NCI-H524 (cell line): ENCODE measurements around the gene KYNU.
"Not testable (repeated sequence)": the region's sequence is repeated elsewhere in the genome, so short reads cannot be mapped to it uniquely, and the experiment has no call there.

ENCODE experiments used
- DNase-seq, 2 experiments: peaks; one replicate each; lab custom pipeline; 2025; lab: John Stamatoyannopoulos, UW

KYNU gene

GRCh38 chr2:142918624-142919023 lies 41.2 kb downstream of the KYNU start:
- DNase-seq = peak in 1 of 2 experiments; percentile 2

DNA sequence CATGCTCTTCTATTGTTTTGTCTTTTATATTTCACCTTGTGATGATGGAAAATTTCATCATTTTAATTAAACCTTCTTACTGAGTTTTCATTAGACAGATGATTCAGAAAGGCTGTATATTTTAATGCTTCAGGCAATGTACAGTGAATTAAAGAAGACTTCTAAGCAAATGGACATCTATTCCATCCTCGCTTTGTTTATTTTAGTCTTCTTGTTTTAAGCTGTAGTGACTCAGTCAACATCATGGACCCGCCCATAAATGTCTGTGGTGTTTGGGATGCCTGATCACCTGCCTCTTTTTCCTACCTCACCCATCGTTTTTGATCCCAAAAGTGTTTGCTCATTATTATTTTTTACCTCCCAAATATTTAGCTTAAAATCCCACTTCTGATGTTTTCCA lies 43.1 kb downstream of the KYNU start:
- no peak for DNase-seq

DNA sequence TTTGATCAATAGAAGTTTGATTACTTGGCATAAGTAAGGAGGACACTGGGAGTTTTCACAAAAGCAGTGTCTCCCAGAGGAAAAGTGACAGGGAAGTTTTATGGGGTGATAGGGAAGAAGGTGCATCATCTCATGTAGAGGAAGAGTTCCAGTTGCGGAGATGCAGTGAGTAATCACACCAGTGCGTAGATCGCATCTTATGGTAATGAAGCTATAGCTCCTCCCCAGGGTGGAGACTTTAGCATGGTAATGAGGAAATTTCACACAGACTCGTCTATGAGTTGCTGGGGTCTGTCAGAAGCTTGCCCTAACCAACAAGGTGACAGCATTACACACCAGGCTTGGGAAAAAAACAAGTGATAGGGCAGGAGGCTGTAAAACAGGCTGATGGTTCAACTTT lies 49.0 kb downstream of the KYNU start:
- no peak for DNase-seq

- DNase-seq = no peak
These were observed 53.5 kb downstream of the KYNU start for GRCh38 chr2:142930835-142931398.

DNA sequence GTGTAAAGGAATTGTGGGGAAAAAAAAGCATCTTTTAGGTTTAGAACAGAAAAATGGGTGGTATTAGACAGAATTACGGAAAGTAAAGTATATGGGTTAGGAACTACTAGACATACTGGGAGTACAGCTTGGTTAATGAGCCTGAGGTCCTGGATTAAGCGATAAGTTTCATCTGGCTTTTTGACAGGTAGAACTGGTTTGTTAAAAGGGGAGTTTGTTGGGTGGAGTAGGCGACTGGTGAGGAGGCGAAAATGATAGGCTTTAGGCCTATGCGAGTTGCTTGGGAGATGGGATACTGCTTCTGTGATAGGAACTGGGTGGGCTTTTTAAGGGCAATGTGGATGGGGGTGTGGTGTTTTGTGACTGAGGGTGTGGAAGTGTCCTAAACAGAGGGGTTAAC lies 56.5 kb downstream of the KYNU start:
- no peak for DNase-seq

GRCh38 chr2:142935563-142936089 lies 58.2 kb downstream of the KYNU start:
- no peak for DNase-seq

- no peak for DNase-seq
These were observed 59.2 kb downstream of the KYNU start for GRCh38 chr2:142936629-142937028.

GRCh38 chr2:142937347-142937746 lies 59.9 kb downstream of the KYNU start:
- no peak for DNase-seq

- no peak for DNase-seq
These were observed 60.8 kb downstream of the KYNU start for GRCh38 chr2:142938240-142938639.

DNA sequence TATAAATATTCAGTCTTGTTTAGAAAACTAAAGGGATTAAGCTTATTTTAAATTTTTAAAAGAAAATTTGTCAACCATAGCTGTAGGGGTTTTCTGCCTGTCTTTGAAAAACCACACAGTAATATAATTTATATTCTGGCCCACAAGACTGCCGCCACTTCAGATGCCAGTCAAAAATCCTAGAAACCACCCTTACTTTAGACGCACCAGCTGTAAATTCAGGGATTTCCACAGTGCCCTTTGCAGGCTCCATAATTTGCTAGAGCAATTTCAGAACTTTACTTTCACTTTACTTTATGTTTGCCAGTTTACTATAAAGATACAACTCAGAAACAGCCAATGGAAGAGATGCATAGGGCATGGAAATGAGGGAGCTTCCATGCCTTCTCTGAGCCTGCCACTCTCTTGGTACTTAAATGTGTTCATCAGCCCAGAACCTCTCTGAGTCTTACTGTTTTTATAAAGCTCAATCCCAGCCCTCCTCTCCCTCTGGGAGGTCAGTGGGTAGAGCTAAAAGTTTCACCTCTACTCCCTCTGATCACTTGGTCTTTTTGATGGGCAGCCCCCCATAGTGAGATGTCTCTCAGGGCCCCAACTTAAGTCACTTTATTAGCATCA lies 63.3 kb downstream of the KYNU start:
- no peak for DNase-seq

GRCh38 chr2:142942690-142943089 lies 65.2 kb downstream of the KYNU start:
- no peak for DNase-seq

DNA sequence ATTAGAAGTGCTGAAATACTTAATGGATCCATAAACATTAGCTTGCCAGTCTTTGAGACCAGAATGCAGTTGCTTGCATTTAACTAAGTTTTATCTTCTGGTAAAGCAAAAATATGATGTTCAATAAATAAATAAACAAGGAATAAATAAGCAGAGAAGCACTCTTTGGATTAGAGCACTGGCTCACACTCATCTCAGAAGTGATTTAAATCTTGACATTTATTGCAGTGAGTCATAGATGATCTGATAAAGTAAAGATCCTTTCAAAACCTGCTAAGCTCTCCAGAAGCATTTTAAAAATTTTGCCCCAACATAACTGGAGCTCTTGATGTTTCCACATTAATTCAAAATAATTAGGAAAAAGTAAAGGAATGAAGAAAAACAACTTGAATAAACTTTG lies 66.8 kb downstream of the KYNU start:
- no peak for DNase-seq

DNA sequence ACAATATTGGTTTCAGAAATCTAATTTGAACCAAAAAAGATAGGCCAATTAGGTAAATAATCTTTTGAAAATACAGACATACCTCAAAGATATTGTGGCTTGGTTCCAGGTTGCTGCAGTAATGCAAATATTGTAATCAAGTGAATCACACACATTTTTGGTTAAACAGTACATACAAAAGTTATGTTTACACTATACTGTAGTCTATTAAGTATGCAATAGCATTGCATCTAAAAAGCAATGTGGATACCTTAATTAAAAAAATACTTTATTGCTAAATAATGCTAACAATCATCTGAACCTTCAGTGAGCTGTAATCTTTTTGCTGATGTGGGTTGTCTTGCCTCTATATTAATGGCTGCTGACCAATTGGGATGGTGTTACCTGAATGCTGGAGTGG lies 67.3 kb downstream of the KYNU start:
- no peak for DNase-seq

DNA sequence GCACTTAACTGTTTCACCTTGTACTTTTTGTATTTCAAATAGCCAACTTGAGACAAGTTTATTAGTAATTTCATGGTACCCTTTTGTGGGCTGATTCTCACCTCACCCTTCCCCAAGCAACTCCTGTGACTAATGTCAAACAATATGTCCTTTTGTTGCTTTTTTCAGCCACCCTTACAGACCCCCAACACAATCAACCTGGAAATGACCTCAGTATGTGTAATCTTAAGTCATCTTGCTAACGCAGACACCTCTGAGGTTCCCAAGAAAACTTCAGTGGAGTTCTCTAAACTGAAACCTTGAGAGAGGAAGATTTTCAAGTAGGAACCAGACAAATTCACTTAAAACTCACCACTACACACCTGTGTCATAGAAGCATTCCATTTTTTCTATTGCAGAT lies 69.5 kb downstream of the KYNU start:
- no peak for DNase-seq

DNA sequence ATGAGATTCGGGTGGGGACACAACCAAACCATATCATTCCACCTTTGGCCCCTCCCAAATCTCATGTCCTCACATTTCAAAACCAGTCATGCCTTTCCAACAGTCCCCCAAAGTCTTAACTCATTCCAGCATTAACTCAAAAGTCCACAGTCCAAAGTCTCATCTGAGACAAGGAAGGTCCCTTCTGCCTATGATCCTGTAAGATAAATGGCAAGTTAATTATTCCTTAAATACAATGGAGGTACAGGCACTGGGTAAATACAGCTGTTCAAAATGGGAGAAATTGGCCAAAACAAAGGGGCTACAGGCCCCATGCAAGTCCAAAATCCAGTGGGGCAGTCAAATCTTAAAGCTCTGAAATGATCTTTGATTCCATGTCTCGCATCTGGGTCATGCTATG lies 71.3 kb downstream of the KYNU start:
- DNase-seq = not testable (repeated sequence)

DNA sequence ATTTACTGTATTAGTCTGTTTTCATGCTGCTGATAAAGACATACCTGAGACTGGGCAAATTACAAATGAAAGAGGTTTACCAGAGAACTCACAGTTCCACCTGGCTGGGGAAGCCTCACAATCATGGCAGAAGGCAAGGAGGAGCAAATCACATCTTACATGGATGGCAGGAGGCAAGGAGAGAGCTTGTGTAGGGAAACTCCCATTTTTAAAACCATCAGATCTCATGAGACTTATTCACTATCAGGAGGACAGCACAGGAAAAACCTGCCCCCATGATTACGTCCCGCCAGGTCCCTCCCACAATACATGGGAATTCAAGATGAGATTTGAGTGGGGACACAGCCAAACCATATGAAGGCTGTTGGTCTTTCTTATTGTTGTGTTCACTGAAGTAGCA lies 72.9 kb downstream of the KYNU start:
- not testable (repeated sequence) for DNase-seq

DNA sequence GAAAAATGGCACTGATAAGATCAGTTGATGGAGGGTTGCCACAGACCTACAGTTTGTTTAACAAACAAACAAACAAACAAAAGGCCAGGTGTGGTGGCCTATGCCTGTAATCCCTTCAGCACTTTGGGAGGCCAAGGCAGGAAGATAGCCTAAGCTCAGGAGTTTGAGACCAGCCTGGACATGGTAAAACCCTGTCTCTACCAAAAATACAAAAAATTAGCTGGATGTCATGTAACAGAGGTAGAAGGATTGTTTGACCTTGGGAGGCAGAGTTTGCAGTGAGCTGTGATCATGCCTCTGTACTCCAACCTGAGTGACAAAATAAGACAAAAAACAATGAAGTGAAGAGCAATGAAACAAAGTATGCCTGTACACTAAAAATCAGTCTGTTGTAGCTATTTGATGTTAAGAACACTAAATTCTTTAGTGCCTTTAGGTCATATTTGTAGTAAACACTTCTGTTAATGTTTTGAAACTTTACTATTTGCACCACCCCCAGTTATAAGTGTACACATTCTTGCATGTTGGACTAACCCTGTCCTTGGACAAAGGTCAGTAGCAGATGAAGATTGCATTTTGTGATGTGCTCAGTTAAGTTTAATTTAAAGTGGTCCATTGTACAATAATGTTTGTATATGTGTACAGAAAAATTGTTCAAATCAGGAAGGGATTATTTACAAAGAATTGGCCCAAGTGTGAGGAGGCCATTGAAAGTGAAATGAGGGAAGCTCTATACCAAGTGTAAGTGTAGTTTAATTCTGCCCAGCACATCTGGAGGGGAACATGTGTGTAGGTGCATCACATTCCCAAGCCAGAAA lies 73.9 kb downstream of the KYNU start:
- no peak for DNase-seq

GRCh38 chr2:142952018-142952417 lies 74.6 kb downstream of the KYNU start:
- no peak for DNase-seq

DNA sequence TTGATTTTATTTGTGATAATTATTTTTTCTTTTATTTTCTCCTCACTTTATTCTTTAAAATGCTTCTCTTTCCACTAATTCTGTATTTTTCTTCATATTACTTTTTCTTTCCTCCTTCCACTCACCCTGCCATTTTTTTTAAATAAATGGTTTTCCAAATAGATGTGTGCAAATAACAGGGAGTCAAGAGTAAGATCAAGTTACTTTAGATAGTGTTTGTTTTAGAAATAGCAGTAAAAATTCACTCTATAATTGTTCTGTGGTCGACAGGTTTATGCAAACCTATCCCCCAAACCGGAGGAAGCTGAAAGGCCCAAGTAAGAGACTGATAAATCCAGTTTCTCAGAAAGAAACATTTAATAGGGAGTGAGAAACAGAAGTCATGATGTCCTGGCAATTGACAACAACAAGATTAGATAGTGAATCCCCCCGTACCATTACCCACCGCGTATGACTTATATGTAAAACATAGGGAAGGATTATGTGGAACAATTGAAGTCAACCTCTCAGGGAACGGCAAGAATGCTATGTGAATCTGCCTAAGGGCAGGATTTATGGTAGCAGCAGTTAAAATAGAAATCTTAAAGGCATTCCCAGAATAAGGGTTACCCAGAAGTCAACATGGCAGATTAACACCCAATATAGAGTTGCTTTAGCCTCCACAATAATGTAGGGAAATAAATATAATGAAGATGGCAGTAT lies 75.5 kb downstream of the KYNU start:
- DNase-seq = no peak

- DNase-seq = no peak
These were observed 77.0 kb downstream of the KYNU start for GRCh38 chr2:142954493-142954892.

- no peak for DNase-seq
These were observed 79.7 kb downstream of the KYNU start for GRCh38 chr2:142957144-142957543.

DNA sequence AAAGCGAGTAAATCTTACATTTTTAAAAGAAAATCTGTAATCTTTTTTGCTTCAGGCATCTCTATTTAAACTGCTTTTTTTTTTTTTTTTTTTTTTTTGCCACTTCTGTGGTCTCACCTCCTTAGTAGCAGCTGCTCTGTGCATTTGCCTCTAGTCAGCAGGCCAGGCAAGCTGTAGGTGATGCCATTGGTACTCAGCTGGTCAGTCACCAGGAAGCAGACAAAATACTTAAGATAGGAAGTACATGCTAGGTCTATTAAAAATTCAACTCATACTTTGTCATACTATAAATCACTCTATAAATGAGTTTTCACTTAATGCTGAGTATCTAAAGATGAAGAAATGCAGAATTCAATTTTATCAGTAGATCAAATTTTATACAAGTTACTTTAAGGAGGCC lies 83.7 kb downstream of the KYNU start:
- DNase-seq = no peak

GRCh38 chr2:142965443-142965842 lies 88.0 kb downstream of the KYNU start:
- DNase-seq = no peak
